NCI-H2029 treated with DMSO at 0.1 percent for 48 hours (cell line): ENCODE measurements around the gene GNA12.
"Not testable (repeated sequence)": the region's sequence is repeated elsewhere in the genome, so short reads cannot be mapped to it uniquely, and the experiment has no call there.

ENCODE experiments used
- DNase-seq: peaks from one replicate; lab custom pipeline; 2025; lab: John Stamatoyannopoulos, UW

Gene GNA12

DNA sequence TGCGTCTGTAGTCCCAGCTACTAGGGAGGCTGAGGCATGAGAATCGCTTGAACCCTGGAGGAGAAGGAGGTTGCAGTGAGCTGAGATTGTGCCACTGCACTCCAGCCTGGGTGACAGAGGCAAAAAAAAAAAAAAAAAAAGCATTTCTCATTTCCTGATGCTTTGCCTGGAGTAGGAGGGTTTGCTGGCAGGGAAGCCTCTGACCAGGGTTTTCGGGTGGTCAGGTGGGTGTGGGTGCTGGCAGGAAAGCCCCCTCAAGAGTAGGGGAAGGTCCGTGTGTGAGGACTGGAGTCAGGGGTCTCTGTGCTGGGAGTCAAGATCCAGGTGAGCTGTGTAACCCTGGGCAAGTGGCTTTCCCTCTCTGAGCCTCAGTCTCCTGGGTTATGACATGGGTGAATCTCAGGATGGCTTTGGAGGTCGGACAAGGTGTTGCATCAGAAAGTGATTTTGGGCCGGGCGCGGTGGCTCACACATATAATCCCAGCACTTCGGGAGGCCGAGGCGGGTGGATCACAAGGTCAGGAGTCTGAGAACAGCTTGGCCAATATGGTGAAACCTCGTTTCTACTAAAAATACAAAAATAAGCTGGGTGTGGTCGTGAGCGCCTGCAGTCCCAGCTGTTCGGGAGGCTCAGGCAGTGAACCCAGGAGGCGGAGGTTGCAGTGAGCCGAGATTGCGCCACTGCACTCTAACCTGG is 152.9 kb downstream of the GNA12 start:
- DNase-seq, result no peak

DNA sequence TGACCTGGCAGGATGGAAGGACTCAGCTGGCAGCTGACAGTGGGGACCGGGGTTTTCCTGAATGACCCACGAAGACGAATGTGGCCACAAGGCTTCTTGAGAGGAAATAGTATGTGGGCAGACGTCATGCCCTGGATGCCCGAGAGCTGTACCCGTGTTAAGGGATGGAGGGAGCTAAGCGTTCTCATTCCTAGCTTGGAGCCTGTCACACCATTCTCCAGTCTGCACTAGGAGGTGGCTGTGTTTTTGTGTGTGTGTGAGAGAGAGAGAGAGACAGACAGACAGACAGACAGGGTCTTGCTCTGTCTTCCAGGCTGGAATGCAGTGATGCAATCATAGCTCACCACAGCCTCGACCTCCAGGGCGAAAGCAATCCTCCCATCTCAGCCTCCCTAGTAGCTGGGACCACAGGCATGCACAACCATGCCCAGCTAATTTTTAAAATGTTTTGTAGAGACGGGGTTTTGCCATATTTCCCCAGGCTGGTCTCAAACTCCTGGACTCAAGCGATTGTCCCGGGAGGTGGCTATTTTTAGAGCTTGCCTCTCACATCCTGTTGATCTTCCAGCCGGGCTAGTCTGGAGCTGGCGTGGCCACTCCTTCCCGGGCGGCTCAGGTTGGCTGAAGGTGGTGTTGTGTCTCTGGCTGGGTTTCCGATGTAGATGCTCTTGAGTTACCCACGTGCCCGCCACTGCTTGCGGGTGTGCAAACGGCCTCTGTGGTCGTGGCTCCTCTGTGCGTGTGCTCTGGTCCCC is 154.0 kb downstream of the GNA12 start:
- no peak for DNase-seq

DNA sequence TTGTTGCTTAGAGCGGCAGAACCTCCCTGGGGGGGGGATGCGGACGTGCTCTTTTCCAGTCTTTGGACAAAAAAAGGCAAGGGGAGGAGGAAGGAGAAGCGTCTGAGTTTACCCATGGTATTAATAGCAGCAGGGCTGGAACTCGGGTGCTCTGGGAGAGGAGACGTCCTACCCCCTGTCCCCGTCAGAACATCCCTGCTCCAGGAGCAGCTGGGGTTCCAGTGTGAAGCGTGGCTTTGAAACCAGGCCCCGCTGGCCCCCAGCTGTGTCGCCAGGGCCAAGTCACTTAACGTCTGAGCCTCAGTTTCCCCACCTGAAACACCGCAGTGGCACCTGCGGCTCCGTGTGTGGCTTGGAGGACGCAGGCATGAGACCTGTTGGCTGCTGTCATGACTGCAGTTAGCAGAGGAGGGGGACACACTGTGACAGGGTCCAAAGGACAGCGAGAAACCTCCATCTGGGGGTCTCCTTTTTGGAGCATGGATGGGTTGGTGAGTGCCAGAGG is 154.7 kb downstream of the GNA12 start:
- no peak for DNase-seq

DNA sequence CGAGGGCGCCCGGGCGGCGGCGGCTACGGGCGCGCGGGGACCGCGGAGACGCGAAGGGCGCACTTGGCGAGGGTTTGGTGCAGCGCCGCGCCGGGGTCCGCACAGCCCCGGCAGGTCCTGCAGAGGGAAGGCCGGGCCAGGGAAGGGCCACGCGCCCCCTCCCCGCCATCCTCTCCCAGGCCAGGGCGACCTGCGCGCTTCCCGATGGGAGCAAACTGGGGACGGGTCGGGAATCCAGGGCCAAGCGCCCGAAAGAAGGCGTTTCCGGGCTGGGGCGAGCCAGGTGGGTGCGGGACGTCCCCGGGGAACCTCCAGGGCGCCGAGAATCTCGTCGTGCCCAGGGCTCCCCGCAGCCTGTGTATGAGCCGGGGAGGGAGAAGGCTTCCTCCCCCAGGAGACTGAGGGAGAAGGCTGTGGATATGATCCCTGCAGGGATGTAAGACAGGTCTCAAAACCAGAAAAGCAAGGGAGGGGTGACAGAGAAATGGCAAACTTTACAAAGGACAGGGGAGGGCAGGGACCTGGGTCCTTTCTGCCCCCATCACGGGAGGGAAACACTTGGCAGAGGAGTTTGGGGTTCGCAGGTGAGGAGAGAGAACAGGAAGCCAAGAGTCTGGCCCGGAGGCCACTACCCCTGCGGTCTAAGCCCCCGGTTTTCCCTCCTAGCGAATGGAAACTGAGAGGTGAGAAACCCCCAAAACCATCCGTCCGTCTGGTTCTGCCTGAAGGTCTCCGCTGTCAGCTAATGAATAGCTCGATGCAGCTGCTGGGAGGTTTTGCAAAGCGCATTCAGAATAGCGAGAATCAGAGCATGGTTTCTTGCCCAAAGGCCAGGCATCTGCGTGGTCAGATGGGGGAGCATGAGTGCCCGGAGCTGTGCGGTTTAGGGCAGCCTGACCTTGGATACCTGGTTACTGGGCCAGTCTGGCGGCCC is 155.4 kb downstream of the GNA12 start:
- no peak for DNase-seq

DNA sequence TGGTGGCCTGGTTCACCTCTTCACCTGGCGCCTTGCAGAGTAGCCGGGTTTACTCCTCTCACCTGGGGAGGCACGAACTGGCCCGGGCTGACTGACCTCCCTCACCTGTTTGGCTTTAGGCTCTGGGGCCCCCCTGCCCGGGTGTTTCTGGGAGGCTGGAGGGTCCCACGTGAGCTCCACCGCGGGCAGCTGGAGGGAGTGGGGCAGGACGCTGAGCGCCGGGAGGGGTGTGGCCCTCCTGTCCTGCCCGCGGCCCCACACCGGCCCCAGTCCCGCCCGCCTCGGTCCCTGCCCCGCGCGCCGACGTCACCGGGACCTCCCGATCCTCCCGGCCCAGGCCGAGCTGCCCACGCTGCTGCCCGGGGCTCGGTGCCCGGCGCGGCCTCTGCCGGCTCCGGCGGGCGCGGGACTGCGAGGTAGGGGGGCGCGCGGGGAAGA is 156.2 kb downstream of the GNA12 start, which contains the start of gene AMZ1:
Gene AMZ1, plus strand, starts transcription at position 322 of the 438 bp plus-strand sequence. CDS start 12,250 bp downstream, outside the sequence.
- no peak for DNase-seq

DNA sequence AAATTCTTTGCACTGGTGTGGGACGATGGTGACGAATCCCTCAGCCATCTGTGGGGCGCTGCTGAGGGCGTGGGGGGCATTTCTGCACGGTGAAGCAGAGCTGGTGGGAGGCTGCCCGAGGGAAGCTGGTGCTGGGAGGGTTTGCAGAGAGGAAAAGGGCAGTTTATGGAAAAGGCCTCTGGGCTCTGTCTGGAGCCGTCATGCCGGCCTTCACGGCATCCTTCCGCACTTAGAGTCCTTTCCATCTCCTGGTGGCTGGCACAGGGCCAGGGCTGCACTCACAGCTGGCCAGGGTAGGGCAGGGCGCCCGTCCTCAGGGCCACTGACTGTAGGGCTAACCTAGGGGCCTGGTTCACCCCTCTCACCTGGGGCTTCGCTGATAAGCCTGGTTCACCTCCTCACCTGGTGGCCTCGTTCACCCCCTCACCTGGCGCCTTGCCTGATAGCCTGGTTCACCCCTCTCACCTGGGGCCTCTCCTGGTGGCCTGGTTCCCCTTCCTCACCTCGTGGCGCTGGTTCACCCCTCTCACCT is 156.7 kb downstream of the GNA12 start:
- DNase-seq, result peak; percentile 43

DNA sequence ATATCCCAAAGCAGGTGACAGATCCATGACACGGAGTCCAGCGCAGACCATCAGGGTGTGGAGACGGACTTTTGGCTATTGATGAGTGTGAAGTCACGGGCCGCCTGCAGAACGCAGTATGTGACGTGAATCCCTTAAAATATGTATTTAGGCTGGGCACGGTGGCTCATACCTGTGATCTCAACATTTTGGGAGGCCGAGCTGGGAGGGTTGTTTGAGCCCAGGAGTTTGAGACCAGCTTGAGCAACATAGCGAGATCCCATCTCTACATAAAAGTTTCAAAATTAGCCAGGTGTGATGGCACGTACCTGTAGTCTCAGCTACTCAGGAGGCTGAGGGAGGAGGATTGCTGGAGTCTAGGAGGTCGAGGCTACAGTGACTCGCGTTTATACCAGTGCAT is 158.0 kb downstream of the GNA12 start:
- DNase-seq, result no peak

DNA sequence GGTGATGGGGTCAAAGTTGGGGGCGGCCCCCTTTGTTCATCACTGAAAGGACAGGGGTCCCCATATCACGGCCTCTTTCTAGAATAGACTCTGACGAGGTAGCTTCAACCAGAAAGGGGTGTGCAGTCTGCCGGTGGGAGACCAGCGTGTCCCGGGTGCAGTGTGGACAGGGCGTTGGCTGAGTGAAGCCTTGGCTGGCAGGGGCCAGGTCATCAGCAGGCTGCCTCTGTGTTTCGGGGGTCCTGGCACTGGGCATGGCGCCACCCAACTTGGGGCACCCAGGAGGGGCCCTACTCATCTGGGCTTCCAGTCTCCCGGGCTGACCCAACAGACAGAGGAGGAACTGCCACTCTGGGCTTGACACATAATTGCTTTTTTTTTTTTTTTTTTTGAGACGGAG is 159.6 kb downstream of the GNA12 start:
- DNase-seq, result no peak

DNA sequence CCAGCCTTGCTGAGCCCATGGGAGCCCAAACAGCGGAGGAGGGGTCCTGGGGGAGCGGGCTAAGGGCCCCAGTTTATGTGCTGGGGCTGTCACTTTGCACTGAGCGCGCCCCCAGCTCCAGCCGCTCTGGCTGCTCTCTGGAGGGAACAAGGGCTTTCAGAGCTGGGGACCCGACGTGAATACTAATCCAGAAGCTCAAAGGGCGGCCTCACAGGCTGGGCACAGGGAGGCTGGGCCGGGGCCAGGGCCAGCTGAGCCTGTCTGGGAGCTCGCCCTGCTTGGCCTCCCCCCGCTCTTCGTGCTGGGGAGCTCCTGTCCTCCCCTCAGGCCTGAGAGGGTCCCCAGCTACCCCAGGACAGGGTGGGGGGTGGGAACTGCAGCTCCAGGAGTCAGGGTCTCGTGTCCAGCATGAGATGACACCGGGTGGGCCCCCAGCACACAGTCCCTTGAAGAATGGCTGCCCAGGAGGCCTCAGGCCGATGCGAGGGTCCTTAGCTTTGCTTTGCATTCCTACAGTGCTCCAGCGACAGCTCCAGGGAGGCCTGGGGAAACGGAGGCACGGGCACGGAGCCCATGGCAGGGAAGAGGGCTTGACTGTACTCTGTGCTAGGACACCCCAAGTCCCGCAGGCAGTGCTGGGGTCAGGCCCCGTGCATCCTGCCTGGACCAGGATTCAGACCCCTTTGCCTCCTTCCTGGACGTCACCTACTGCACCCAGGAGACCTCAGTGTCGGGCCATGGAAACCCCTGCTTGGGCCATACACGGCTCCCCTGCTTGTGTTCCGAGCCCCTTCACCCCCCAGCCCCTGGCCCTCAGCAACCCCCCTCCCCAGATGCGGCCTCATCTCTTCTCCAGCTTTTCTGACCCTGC is 161.9 kb downstream of the GNA12 start:
- no peak for DNase-seq

DNA sequence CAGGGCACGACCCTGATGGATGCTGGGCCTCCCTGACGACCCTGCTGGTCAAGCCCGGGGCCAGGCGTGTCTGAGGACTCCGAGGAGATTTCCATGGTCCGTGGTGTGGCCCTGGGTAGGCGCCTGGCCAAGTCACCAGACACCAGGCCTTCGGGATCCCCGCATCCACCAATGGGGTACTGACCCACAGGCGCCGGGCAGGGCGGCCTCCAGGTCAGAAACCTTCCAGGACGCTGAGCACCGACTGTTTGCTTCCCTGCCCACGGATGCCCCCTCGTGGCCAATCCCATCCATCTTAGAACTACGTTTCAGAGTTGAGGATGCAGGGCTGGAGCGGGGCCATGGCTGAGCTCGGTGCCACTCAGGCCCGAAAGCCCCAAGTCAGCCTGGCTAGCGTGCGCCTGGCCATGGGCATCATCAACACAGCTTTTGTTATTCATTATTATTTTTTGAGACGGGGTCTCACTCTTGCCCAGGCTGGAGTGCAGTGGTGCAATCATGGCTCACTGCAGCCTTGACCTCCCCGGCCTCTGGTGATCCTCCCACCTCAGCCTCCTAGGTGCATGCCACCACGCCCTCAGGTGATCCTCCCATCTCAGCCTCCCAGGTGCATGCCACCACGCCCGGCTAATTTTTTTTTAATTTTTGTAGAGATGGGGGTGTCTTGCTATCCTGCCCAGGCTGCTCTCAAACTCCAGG is 163.2 kb downstream of the GNA12 start:
- peak; percentile 37 for DNase-seq

DNA sequence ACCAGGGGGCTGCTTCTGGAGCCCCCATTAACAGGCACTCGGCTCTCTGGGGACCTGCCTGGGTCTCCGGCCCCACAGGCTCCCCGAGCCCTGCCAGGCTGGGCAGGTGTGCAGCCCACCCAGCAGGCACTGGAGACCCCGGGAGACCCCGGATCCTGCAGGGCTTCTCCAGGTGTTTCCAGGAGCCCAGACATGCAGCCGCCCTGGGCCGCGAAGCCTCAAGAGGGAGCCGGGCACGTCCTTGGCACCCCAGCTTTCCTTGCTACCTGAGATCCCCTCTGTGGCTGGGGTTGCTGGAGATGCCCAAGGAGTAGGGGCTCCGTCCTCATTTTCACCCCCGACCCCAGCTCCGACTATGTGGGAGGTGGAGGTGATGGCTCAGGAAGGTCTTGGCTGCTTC is 163.9 kb downstream of the GNA12 start:
- DNase-seq, result no peak

DNA sequence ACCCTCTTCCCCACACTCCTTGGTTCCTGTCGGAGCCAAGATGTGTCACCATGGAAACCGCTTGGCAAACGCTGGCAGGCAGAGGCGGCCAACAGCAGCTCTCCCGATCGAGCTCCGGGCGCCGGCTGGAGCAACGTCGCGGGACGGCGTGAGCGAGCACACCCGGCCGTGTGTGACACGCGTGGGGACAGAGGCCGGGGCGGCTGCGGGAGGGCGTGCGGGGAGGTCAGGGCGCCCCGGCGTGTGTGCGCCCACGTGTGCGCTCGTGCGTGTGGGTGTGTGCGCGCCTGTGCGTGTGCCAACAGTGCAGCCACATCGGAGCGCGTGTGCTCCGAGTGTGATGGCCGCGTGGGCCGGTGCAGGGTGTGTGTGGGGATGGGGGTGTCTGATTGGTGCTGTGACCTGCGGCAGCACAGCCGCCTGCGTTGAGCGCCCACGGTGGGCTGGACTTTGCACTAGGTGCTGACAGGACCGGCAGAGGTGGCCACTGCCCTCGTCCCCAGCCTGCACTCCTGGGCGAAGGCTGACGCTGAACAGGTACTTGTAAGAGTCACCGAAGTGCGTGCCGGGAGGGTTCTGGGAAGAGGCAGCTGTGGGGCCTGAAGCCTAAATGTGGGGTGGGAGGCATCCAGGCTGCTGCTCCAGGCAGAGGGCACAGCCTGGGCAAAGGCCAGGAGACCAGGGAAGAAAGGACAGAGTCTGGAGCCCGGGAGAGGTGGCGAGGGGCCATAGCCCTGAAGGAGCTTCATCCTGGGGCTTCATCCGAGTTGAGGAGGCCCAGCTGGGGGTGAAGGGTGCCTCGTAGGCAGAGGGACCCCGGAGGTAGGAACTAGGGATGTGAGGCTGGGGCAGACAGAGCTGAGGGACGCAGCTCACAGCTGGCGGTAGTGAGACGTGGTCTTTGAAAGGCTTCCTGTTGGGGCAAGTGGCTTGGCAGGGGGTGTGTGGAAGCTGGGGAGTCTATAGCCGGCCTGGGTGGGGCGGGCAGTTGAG is 164.7 kb downstream of the GNA12 start:
- not testable (repeated sequence) for DNase-seq

DNA sequence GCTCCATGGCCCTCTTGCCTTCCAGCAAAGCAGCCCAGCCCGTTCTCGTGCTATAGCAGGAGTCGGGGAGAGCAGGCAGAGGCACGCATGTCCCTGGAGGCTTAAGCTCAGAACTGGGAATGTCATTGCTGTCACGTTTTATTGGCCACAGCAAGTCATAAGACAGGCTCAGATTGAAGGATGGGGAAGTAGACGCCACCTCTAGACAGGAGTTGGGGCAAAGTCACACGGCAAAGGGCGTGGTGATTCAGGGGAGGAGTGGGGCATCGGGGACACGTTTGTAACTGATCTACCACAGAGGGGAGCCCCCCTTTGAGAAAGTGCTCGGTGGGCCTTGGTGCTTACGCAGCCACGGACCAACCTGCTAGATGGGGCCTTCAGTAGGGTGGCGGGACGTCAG is 165.7 kb downstream of the GNA12 start:
- DNase-seq, result not testable (repeated sequence)
